NCI-H146 (cell line): ENCODE results near the gene LRRC51.

ENCODE experiments used
- DNase-seq: peaks from one replicate; lab custom pipeline; 2025; lab: John Stamatoyannopoulos, UW

Gene LRRC51

GRCh38 chr11:72080326-72081183 lies at the start of gene LRRC51, which contains the start of gene NUMA1:
TSS of gene LRRC51 (plus strand) at chr11:72080850. CDS start at chr11:72089084, 8,234 bp downstream.
TSS of gene NUMA1 (minus strand) at chr11:72080542. CDS start at chr11:72035943, 44,599 bp downstream.
- peak; percentile 100 for DNase-seq

GRCh38 chr11:72036687-72037086 lies 44.0 kb upstream of the LRRC51 start:
- no peak for DNase-seq

- DNase-seq: peak; percentile 37
Observed at GRCh38 chr11:72037554-72038311, 42.9 kb upstream of the LRRC51 start.

- no peak for DNase-seq
Observed at GRCh38 chr11:72038491-72038890, 42.2 kb upstream of the LRRC51 start.

GRCh38 chr11:72039031-72039855 lies 41.4 kb upstream of the LRRC51 start:
- no peak for DNase-seq

- DNase-seq: peak; percentile 9
Observed at GRCh38 chr11:72039856-72040401, 40.7 kb upstream of the LRRC51 start.

- DNase-seq: peak; percentile 88
Observed at GRCh38 chr11:72040491-72041363, 39.9 kb upstream of the LRRC51 start.

GRCh38 chr11:72041364-72042063 lies 39.1 kb upstream of the LRRC51 start:
- DNase-seq: peak; percentile 70

GRCh38 chr11:72042064-72042745 lies 38.4 kb upstream of the LRRC51 start:
- no peak for DNase-seq

GRCh38 chr11:72045849-72046248 lies 34.8 kb upstream of the LRRC51 start:
- DNase-seq: no peak

GRCh38 chr11:72048766-72049460 lies 31.7 kb upstream of the LRRC51 start:
- DNase-seq: peak; percentile 49

GRCh38 chr11:72058416-72059034 lies 22.1 kb upstream of the LRRC51 start:
- peak; percentile 17 for DNase-seq

- no peak for DNase-seq
Observed at GRCh38 chr11:72061739-72062396, 18.8 kb upstream of the LRRC51 start.

GRCh38 chr11:72066855-72067254 lies 13.8 kb upstream of the LRRC51 start:
- no peak for DNase-seq

- DNase-seq: no peak
Observed at GRCh38 chr11:72067266-72067665, 13.4 kb upstream of the LRRC51 start.

GRCh38 chr11:72067676-72068075 lies 13.0 kb upstream of the LRRC51 start:
- DNase-seq: no peak

- DNase-seq: no peak
Observed at GRCh38 chr11:72069200-72069599, 11.4 kb upstream of the LRRC51 start.

GRCh38 chr11:72069787-72070251 lies 10.8 kb upstream of the LRRC51 start:
- DNase-seq: no peak
